GM18519 (cell line): ENCODE results near the gene TP53TG5.
A peak's percentile ranks its signal among the peaks of the same experiment; 100 is the strongest.

Experiments
- ATAC-seq: cut with Tn5 transposase; IDR thresholded peaks from one replicate; pipeline ENCODE4 v1.9.1; 2021; ENCODE audit warnings: mild to moderate bottlenecking, moderate library complexity; ENCODE audit not compliant: unreplicated experiment, low FRiP score

TP53TG5 gene

GRCh38 chr20:45378191-45378590 is at the start of gene TP53TG5:
Gene TP53TG5 (minus strand): TSS chr20:45378325. CDS start chr20:45378236, 89 bp downstream.
- ATAC-seq = no peak

- no peak for ATAC-seq
Measured at GRCh38 chr20:45427236-45428149, 49.4 kb upstream of the TP53TG5 start.

- no peak for ATAC-seq
Measured at GRCh38 chr20:45426320-45427016, 48.3 kb upstream of the TP53TG5 start.

- no peak for ATAC-seq
Measured at GRCh38 chr20:45425561-45425960, 47.4 kb upstream of the TP53TG5 start.

- ATAC-seq = no peak
Measured at GRCh38 chr20:45423700-45424099, 45.6 kb upstream of the TP53TG5 start.

- no peak for ATAC-seq
Measured at GRCh38 chr20:45420125-45420524, 42.0 kb upstream of the TP53TG5 start.

GRCh38 chr20:45419188-45420091 is 41.3 kb upstream of the TP53TG5 start:
- ATAC-seq = no peak

- no peak for ATAC-seq
Measured at GRCh38 chr20:45416917-45417316, 38.8 kb upstream of the TP53TG5 start.

- ATAC-seq = peak; percentile 71
Measured at GRCh38 chr20:45415822-45416637, 37.9 kb upstream of the TP53TG5 start, which contains the start of gene PIGT. Gene PIGT (plus strand): TSS chr20:45416141. CDS start chr20:45416157, 16 bp downstream.

- no peak for ATAC-seq
Measured at GRCh38 chr20:45413479-45413878, 35.4 kb upstream of the TP53TG5 start.

- no peak for ATAC-seq
Measured at GRCh38 chr20:45412653-45413052, 34.5 kb upstream of the TP53TG5 start.

- ATAC-seq = no peak
Measured at GRCh38 chr20:45410887-45411286, 32.8 kb upstream of the TP53TG5 start.

GRCh38 chr20:45409521-45410272 is 31.6 kb upstream of the TP53TG5 start:
- no peak for ATAC-seq

GRCh38 chr20:45408646-45409213 is 30.6 kb upstream of the TP53TG5 start:
- no peak for ATAC-seq

- no peak for ATAC-seq
Measured at GRCh38 chr20:45407783-45408645, 29.9 kb upstream of the TP53TG5 start, which contains the start of gene DBNDD2. Gene DBNDD2 (plus strand): TSS chr20:45408289. CDS start chr20:45408468, 179 bp downstream.

- ATAC-seq = no peak
Measured at GRCh38 chr20:45407067-45407745, 29.1 kb upstream of the TP53TG5 start.
